Fibroblast of lung (primary cell): ENCODE measurements around the gene MSLN. TPM values are rescaled to one million over a fixed set of nuclear protein-coding genes. Genes with fewer than 3 reads are reported as not detected.

Experiments used
- DNase-seq, 2 donors: peaks; one replicate each; pipeline versions ENCODE4 v3.0.0 to v3.0.0-alpha.2; 2010; ENCODE audit warnings: low read depth in 2 of 2
- H2AFZ ChIP-seq: 2 replicates; pipeline ENCODE4 v1.5.1; 2012; ENCODE audit warnings: low read length, control low read depth, inconsistent platforms
- H3K27ac ChIP-seq: 2 replicates; pipeline ENCODE4 v1.5.1; 2011; ENCODE audit warnings: low read length, control low read depth; ENCODE audit not compliant: insufficient read depth
- H3K27me3 ChIP-seq: 2 replicates; pipeline ENCODE4 v1.5.1; 2011; ENCODE audit warnings: mild to moderate bottlenecking, low read length; ENCODE audit not compliant: control insufficient read depth, insufficient read depth
- H3K36me3 ChIP-seq: 2 replicates; pipeline ENCODE4 v1.5.1; 2011; ENCODE audit warnings: low read length; ENCODE audit not compliant: control insufficient read depth, insufficient read depth
- H3K4me1 ChIP-seq: 2 replicates; pipeline ENCODE4 v1.5.1; 2011; ENCODE audit warnings: low read length; ENCODE audit not compliant: control insufficient read depth, insufficient read depth; ENCODE audit errors: extremely low read depth
- H3K4me2 ChIP-seq: 2 replicates; pipeline ENCODE4 v1.5.1; 2011; ENCODE audit warnings: low read length, control low read depth; ENCODE audit not compliant: insufficient read depth; ENCODE audit errors: extremely low read depth
- H3K4me3 ChIP-seq, 4 experiments: fragments of 200-600 bp in 1 of 4; sonication (generic) in 1 of 4; replicated peaks in 1 of 4; 2 replicates each; pipeline ENCODE4 v1.5.1; 2011 to 2016; ENCODE audit warnings: low read length in 4 of 4, low read depth in 3 of 4, mild to moderate bottlenecking in 3 of 4, control low read depth in 2 of 4, inconsistent platforms in 1 of 4, mixed read lengths in 1 of 4; ENCODE audit not compliant: insufficient read depth in 1 of 4; ENCODE audit errors: control extremely low read depth in 1 of 4
- H3K79me2 ChIP-seq: 2 replicates; pipeline ENCODE4 v1.5.1; 2012; ENCODE audit warnings: mild to moderate bottlenecking, low read length, inconsistent platforms; ENCODE audit not compliant: control insufficient read depth, insufficient read depth
- H3K9ac ChIP-seq: 2 replicates; pipeline ENCODE4 v1.5.1; 2011; ENCODE audit warnings: mild to moderate bottlenecking, low read length, control low read depth; ENCODE audit not compliant: insufficient read depth
- H3K9me3 ChIP-seq: 2 replicates; pipeline ENCODE4 v1.5.1; 2012; ENCODE audit warnings: low read depth, low read length; ENCODE audit not compliant: control insufficient read depth, insufficient read depth
- H4K20me1 ChIP-seq: 2 replicates; pipeline ENCODE4 v1.5.1; 2011; ENCODE audit warnings: low read length; ENCODE audit not compliant: control insufficient read depth, insufficient read depth; ENCODE audit errors: extremely low read depth
- EZH2 ChIP-seq: IDR thresholded peaks from 2 replicates; pipeline ENCODE4 v1.5.1; 2012; ENCODE audit warnings: low read length, control low read depth, mild to moderate bottlenecking; ENCODE audit errors: missing control alignments
- polyA plus RNA-seq, 2 donors: library from polyadenylated mRNA; depleted of rRNA in 1 of 2; stranded (reverse) in 1 of 2; unstranded in 1 of 2; fragments of >200 nt; gene quantifications; 2 replicates each; pipeline ENCODE4 v1.2.1, GENCODE V29; 2011 to 2012; ENCODE audit warnings: missing spikeins in 1 of 2
- total RNA-seq: library from RNA; depleted of rRNA; stranded (reverse); fragments of >200 nt; gene quantifications from 2 replicates; pipeline ENCODE4 v1.2.1, GENCODE V29; 2014
- TF ChIP-seq, protein P1 (sequence below), 2 donors: IDR thresholded peaks in 1 of 2; conservative IDR thresholded peaks in 1 of 2; 1 replicate in 1 of 2; 2 replicates in 1 of 2; pipeline ENCODE4 v1.5.1; 2011 to 2012; ENCODE audit warnings: low read length in 2 of 2, control low read depth in 1 of 2, inconsistent platforms in 1 of 2, low read depth in 1 of 2, mild to moderate bottlenecking in 1 of 2

The MSLN gene
- total and polyA plus RNA-seq, 2 donors (not counting 1 experiment from before 2014, with no cell fraction given) = not detected

DNA sequence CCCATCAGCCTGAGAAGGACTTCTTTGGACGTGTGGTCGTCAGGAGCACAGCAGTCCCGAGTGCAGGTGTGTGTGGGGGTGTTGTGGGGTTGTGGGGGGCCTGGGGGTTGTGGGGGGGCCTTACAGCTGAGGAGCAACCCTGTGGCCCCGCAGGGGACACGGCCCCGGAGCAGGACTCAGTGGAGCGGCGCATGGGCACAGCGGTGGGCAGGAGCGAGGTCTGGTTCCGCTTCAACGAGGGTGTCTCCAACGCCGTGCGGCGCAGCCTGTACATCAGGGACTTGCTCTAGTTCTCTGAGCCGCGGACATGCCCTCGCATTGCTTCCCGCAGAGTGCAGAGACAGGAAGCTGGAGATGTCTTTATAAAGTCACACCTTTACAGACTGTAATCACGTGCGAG, 37.2 kb downstream of the MSLN start:
- TF ChIP-seq EZH2 = no peak
- TF ChIP-seq, protein P1, sequence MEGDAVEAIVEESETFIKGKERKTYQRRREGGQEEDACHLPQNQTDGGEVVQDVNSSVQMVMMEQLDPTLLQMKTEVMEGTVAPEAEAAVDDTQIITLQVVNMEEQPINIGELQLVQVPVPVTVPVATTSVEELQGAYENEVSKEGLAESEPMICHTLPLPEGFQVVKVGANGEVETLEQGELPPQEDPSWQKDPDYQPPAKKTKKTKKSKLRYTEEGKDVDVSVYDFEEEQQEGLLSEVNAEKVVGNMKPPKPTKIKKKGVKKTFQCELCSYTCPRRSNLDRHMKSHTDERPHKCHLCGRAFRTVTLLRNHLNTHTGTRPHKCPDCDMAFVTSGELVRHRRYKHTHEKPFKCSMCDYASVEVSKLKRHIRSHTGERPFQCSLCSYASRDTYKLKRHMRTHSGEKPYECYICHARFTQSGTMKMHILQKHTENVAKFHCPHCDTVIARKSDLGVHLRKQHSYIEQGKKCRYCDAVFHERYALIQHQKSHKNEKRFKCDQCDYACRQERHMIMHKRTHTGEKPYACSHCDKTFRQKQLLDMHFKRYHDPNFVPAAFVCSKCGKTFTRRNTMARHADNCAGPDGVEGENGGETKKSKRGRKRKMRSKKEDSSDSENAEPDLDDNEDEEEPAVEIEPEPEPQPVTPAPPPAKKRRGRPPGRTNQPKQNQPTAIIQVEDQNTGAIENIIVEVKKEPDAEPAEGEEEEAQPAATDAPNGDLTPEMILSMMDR (conservative IDR thresholded peaks at IDR 0.05 in 1 of 2, IDR thresholded peaks at IDR 0.05 in 1 of 2; ENCODE audit: low read depth in 1 of 2, low read length in 2 of 2) = no peak
- H3K9ac ChIP-seq = no peak overlapping the region
- no peaks in the 10 kb centered on the region for H3K9me3 ChIP-seq
- H3K27ac ChIP-seq = no peak overlapping the region
- H3K27me3 ChIP-seq = peaks cover 16% of the 10 kb centered on the region
- no peak for DNase-seq
- no peaks in the 10 kb centered on the region for H4K20me1 ChIP-seq
- peaks cover 6% of the 10 kb centered on the region for H3K36me3 ChIP-seq
- H2AFZ ChIP-seq = no peak overlapping the region
- no peaks in the 10 kb centered on the region for H3K79me2 ChIP-seq
- H3K4me1 ChIP-seq = no peaks in the 10 kb centered on the region
- no peak overlapping the region for H3K4me2 ChIP-seq
- H3K4me3 ChIP-seq = no peak overlapping the region

DNA sequence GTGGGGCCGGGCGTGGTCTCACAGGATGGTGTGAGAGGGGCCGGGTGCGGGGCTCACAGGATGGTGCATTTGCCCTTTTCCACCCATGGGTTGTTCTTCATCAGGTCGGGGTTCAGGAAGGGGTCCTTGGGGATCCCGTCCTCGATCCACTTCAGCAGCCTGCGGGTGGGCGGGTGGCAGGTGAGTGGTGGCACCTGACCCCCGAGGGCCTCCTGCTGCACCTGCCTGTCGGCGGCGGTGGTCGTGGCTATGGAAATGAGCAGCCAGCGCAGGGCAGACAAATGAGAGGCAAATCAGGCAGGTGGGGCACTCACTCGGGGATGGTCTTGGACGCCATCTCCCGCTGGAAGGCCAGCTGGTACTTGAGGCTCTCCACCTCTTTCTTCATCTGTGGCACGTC, 38.1 kb downstream of the MSLN start:
- H3K9ac ChIP-seq = no peak overlapping the region
- peaks cover 6% of the 10 kb centered on the region for H3K36me3 ChIP-seq
- H3K79me2 ChIP-seq = no peaks in the 10 kb centered on the region
- H3K27me3 ChIP-seq = peaks cover 19% of the 10 kb centered on the region
- no peak for DNase-seq
- H3K4me2 ChIP-seq = no peak overlapping the region
- H4K20me1 ChIP-seq = no peaks in the 10 kb centered on the region
- H3K4me3 ChIP-seq = no peak overlapping the region
- H3K4me1 ChIP-seq = no peaks in the 10 kb centered on the region
- H3K9me3 ChIP-seq = no peaks in the 10 kb centered on the region
- TF ChIP-seq, protein P1 (conservative IDR thresholded peaks at IDR 0.05 in 1 of 2, IDR thresholded peaks at IDR 0.05 in 1 of 2; ENCODE audit: low read depth in 1 of 2, low read length in 2 of 2) = no peak
- no peak for TF ChIP-seq EZH2
- H2AFZ ChIP-seq = no peak overlapping the region
- H3K27ac ChIP-seq = no peak overlapping the region

DNA sequence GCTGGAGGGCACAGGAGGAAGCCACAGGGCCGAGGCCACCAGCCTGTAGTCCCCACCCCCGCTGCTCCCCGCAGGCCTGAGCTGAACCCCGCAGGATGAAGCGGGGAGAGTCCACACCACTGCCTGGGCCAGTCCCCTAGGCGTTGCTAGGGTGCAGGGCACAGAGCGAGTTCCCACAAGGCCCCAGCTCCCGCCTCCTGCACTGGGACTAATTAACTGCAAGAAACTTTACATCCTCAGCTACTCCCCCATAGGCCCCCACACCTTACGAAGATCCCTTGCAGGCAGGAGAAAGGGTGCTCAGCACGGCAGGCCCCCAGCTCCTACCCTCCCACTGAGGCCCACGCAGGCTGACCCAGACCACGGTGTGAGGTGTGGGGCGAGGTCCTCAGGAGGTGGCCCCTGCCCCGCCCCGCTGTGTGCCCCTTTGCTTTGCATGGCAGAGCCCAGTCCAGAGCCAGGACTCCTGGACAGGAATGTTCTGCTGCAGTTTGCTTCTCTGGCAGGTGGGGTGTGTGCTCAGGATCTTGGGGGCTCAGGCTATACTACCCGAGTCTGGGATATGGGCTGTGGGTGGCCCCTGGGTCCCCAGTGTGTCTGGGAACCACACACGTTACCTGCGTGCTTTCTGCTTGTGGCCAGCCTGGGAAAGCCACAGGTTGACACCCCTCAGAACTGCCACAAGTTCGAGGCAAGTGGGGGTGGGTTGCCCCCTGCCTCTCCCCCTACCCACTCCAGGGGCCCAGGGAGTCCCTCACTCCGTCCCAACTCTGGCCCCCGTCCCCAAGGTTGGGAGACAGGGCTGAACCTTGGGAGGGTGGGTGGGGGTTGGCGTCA, 38.8 kb downstream of the MSLN start:
- H3K36me3 ChIP-seq = peaks cover 6% of the 10 kb centered on the region
- TF ChIP-seq, protein P1 (conservative IDR thresholded peaks at IDR 0.05 in 1 of 2, IDR thresholded peaks at IDR 0.05 in 1 of 2; ENCODE audit: low read depth in 1 of 2, low read length in 2 of 2) = no peak
- TF ChIP-seq EZH2 = no peak
- H3K9me3 ChIP-seq = no peaks in the 10 kb centered on the region
- no peaks in the 10 kb centered on the region for H4K20me1 ChIP-seq
- no peaks in the 10 kb centered on the region for H3K4me1 ChIP-seq
- H2AFZ ChIP-seq = no peak overlapping the region
- DNase-seq = no peak
- no peaks in the 10 kb centered on the region for H3K79me2 ChIP-seq
- peaks cover 19% of the 10 kb centered on the region for H3K27me3 ChIP-seq
- H3K9ac ChIP-seq = no peak overlapping the region
- H3K27ac ChIP-seq = no peak overlapping the region
- no peak overlapping the region for H3K4me3 ChIP-seq
- no peak overlapping the region for H3K4me2 ChIP-seq
